ENCODE results near the gene SEPHS1.

DNA sequence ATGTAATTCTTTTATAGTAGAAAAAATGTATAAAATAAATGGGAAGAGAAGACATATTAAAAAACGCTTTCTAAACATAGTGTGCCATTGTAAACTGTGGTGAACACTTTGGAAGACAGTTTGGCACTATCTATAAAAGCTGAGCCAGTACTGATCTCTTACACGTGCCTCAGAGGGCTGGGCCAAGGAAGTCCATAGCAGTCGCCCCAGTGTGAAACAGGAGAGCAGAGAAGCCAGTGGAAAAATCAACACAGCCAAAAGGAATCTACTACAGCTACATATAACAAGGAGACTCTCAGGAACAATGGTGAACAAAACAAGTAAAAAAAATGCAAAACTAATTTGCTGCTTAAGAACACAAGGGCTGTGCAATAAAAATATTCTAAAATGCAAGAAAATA lies 20.6 kb downstream of the SEPHS1 start:
- TF ChIP-seq, protein P1, sequence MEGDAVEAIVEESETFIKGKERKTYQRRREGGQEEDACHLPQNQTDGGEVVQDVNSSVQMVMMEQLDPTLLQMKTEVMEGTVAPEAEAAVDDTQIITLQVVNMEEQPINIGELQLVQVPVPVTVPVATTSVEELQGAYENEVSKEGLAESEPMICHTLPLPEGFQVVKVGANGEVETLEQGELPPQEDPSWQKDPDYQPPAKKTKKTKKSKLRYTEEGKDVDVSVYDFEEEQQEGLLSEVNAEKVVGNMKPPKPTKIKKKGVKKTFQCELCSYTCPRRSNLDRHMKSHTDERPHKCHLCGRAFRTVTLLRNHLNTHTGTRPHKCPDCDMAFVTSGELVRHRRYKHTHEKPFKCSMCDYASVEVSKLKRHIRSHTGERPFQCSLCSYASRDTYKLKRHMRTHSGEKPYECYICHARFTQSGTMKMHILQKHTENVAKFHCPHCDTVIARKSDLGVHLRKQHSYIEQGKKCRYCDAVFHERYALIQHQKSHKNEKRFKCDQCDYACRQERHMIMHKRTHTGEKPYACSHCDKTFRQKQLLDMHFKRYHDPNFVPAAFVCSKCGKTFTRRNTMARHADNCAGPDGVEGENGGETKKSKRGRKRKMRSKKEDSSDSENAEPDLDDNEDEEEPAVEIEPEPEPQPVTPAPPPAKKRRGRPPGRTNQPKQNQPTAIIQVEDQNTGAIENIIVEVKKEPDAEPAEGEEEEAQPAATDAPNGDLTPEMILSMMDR (IDR thresholded peaks at IDR 0.05; ENCODE audit: insufficient read depth, low read depth, low read length): no peak
- no peak for TF ChIP-seq EZH2 (IDR thresholded peaks at IDR 0.05; ENCODE audit: insufficient read depth, low read length)

Data from astrocyte (in vitro differentiated cells and primary cell).